Nephron progenitor cell (in vitro differentiated cells): Measurements from ENCODE around the gene FAM83C.

ENCODE experiments used
- DNase-seq: peaks from one replicate; pipeline ENCODE4 v3.0.0; 2021
- H3K27ac Mint-ChIP-seq: 2 replicates; pipeline ENCODE4 v1.8.0; 2021; ENCODE audit warnings: mild to moderate bottlenecking, moderate library complexity, mixed read lengths
- H3K27me3 Mint-ChIP-seq: 2 replicates; pipeline ENCODE4 v1.8.0; 2021; ENCODE audit warnings: mild to moderate bottlenecking, low read depth, mixed read lengths; ENCODE audit not compliant: poor library complexity
- H3K36me3 Mint-ChIP-seq: 2 replicates; pipeline ENCODE4 v1.8.0; 2021; ENCODE audit warnings: low read depth, mixed read lengths
- H3K4me1 Mint-ChIP-seq: 2 replicates; pipeline ENCODE4 v1.8.0; 2021; ENCODE audit warnings: mixed read lengths
- H3K4me3 Mint-ChIP-seq: 2 replicates; pipeline ENCODE4 v1.8.0; 2021; ENCODE audit warnings: mild to moderate bottlenecking, moderate library complexity, mixed read lengths
- H3K9me3 Mint-ChIP-seq: 2 replicates; pipeline ENCODE4 v1.8.0; 2021; ENCODE audit warnings: mild to moderate bottlenecking, moderate library complexity, mixed read lengths
- CTCF ChIP-seq: fragments of 200-600 bp; sonication (generic); IDR thresholded peaks from 2 replicates; pipeline ENCODE4 v1.5.0; 2021; ENCODE audit warnings: antibody characterized with exemption

The FAM83C gene

DNA sequence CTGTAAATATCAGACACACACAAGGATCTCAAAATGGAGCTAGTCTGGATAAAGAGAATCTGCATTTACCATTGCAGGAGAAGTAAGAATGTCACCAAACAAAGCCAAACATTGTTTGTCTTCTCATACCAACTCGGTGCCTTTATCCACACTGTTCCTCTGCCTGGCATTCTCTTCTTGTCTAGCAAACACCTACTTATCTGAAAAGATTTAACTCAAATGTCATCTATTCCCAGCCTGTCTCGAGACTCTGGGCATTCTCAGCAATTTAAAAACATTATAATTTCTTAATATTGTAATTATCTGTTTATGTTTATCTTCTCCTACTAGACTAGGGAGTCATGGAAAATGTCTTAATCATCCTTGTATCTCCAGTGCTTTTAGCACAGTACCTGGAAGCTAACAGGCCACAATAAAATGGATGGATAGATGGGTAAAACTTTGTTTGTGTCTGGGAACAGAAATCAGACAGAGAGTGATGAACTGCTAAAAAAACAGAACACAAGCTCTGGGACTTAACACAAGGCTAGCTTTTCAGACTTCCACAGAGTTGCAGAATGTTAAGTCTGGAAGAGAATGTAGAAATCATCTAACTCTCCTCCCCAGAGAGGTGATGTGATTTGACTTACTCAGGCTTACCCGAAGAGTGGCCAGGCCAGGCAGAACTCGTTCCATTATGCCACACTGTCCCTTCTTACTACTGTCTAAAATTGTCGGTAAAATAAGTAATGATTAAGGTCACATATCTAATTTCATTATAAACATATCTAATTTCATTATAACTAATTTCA lies 42.3 kb upstream of the FAM83C start:
- H3K27ac Mint-ChIP-seq = peak overlapping the region; percentile 61
- H3K9me3 Mint-ChIP-seq = no peaks in the 10 kb centered on the region
- H3K36me3 Mint-ChIP-seq = no peaks in the 10 kb centered on the region
- DNase-seq = no peak
- H3K4me3 Mint-ChIP-seq = no peak overlapping the region
- H3K27me3 Mint-ChIP-seq = no peaks in the 10 kb centered on the region
- TF ChIP-seq CTCF = no peak
- H3K4me1 Mint-ChIP-seq = peaks cover 53% of the 10 kb centered on the region

DNA sequence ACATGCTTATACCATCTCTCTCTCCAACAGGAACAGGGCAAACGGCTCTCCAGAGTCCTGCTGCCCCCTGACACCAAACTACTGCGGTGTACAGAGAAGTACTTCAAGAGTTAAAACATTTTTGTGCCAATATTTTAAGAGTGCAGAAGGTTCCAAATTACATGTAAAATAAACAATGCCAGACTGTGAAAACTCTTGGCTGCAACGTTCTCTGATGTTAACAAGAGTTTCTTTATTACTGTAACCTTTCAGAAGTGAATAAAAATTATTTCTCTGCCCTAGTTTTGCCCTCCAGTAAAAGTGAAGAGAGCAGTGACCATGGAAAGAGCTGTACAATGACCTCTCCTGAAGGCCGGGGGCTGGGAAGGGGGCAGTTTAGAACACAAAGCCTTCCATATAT lies 41.4 kb upstream of the FAM83C start:
- no peak for TF ChIP-seq CTCF
- Mint-ChIP-seq H3K4me3 (no peak overlapping the region), H3K27me3 (no peaks in the 10 kb centered on the region), H3K9me3 (no peaks in the 10 kb centered on the region), H3K36me3 (no peaks in the 10 kb centered on the region), H3K27ac (peak overlapping the region; percentile 61), H3K4me1 (peaks cover 62% of the 10 kb centered on the region)
- DNase-seq = no peak

- no peak overlapping the region for H3K4me3 Mint-ChIP-seq
- peaks cover 63% of the 10 kb centered on the region for H3K4me1 Mint-ChIP-seq
- no peak for TF ChIP-seq CTCF
- no peaks in the 10 kb centered on the region for H3K36me3 Mint-ChIP-seq
- no peaks in the 10 kb centered on the region for H3K9me3 Mint-ChIP-seq
- DNase-seq = no peak
- no peak overlapping the region for H3K27ac Mint-ChIP-seq
- H3K27me3 Mint-ChIP-seq = no peaks in the 10 kb centered on the region
Measured at GRCh38 chr20:35332540-35333200, 40.4 kb upstream of the FAM83C start.

GRCh38 chr20:35329435-35330139 lies 37.4 kb upstream of the FAM83C start:
- TF ChIP-seq CTCF = peak; percentile 39
- Mint-ChIP-seq H3K4me3 (no peak overlapping the region), H3K9me3 (no peaks in the 10 kb centered on the region), H3K4me1 (peaks cover 82% of the 10 kb centered on the region), H3K27ac (no peak overlapping the region), H3K27me3 (no peaks in the 10 kb centered on the region), H3K36me3 (peaks cover 4% of the 10 kb centered on the region)
- DNase-seq = peak; percentile 37

- TF ChIP-seq CTCF = no peak
- H3K4me3 Mint-ChIP-seq = no peak overlapping the region
- no peak for DNase-seq
- no peaks in the 10 kb centered on the region for H3K9me3 Mint-ChIP-seq
- H3K36me3 Mint-ChIP-seq = peaks cover 4% of the 10 kb centered on the region
- H3K4me1 Mint-ChIP-seq = peaks cover 73% of the 10 kb centered on the region
- H3K27me3 Mint-ChIP-seq = no peaks in the 10 kb centered on the region
- no peak overlapping the region for H3K27ac Mint-ChIP-seq
Measured at GRCh38 chr20:35328689-35329088, 36.5 kb upstream of the FAM83C start.
